Trophoblast cell (in vitro differentiated cells and primary cell): ENCODE results near the gene FASTK.
A peak's percentile ranks its signal among the peaks of the same experiment; 100 is the strongest.

Experiments
- DNase-seq, 2 donors: peaks; one replicate each; pipeline ENCODE4 v3.0.0-alpha.2; 2016
- H2AFZ ChIP-seq: 2 replicates; pipeline ENCODE4 v1.6.1; 2013; ENCODE audit warnings: low read length, moderate library complexity, mild to moderate bottlenecking; ENCODE audit not compliant: insufficient read depth, poor library complexity
- H2AK5ac ChIP-seq: 2 replicates; pipeline ENCODE4 v1.6.1; 2013; ENCODE audit warnings: mild to moderate bottlenecking, low read length
- H2BK120ac ChIP-seq: 2 replicates; pipeline ENCODE4 v1.6.1; 2013; ENCODE audit warnings: low read length, mild to moderate bottlenecking, moderate library complexity; ENCODE audit not compliant: insufficient read depth, poor library complexity
- H2BK12ac ChIP-seq: 2 replicates; pipeline ENCODE4 v1.6.1; 2013; ENCODE audit warnings: mild to moderate bottlenecking, low read length, moderate library complexity
- H2BK5ac ChIP-seq: 2 replicates; pipeline ENCODE4 v1.6.1; 2013; ENCODE audit warnings: low read length, low read depth, moderate library complexity, mild to moderate bottlenecking; ENCODE audit not compliant: poor library complexity
- H3K14ac ChIP-seq: 2 replicates; pipeline ENCODE4 v1.6.1; 2013; ENCODE audit warnings: mild to moderate bottlenecking, low read length
- H3K18ac ChIP-seq: 2 replicates; pipeline ENCODE4 v1.6.1; 2013; ENCODE audit warnings: mild to moderate bottlenecking, low read length
- H3K23ac ChIP-seq: 2 replicates; pipeline ENCODE4 v1.6.1; 2013; ENCODE audit warnings: low read length
- H3K27ac ChIP-seq: 2 replicates; pipeline ENCODE4 v1.5.1; 2013; ENCODE audit warnings: low read depth, mild to moderate bottlenecking, inconsistent platforms, low read length, moderate library complexity
- H3K27me3 ChIP-seq: 2 replicates; pipeline ENCODE4 v1.6.1; 2013; ENCODE audit warnings: inconsistent platforms, mild to moderate bottlenecking, low read length, moderate library complexity; ENCODE audit not compliant: insufficient read depth
- H3K36me3 ChIP-seq, 2 experiments: 1 replicate in 1 of 2; 2 replicates in 1 of 2; pipeline ENCODE4 v1.6.1; 2013; ENCODE audit warnings: low read length in 2 of 2, mild to moderate bottlenecking in 2 of 2, moderate library complexity in 1 of 2; ENCODE audit not compliant: insufficient read depth in 2 of 2, control insufficient read depth in 1 of 2
- H3K4ac ChIP-seq: 2 replicates; pipeline ENCODE4 v1.6.1; 2013; ENCODE audit warnings: low read depth, mild to moderate bottlenecking, low read length, moderate library complexity
- H3K4me1 ChIP-seq, 2 experiments: 1 replicate in 1 of 2; 2 replicates in 1 of 2; pipeline ENCODE4 v1.6.1; 2013; ENCODE audit warnings: low read length in 2 of 2, mild to moderate bottlenecking in 2 of 2, moderate library complexity in 1 of 2; ENCODE audit not compliant: insufficient read depth in 2 of 2, control insufficient read depth in 1 of 2
- H3K4me2 ChIP-seq: 2 replicates; pipeline ENCODE4 v1.6.1; 2013; ENCODE audit warnings: inconsistent platforms, mild to moderate bottlenecking, low read length, moderate library complexity
- H3K4me3 ChIP-seq: 2 replicates; pipeline ENCODE4 v1.5.1; 2013; ENCODE audit warnings: mild to moderate bottlenecking, low read depth, low read length, inconsistent platforms
- H3K79me1 ChIP-seq: one replicate; pipeline ENCODE4 v1.6.1; 2013; ENCODE audit warnings: low read length
- H3K79me2 ChIP-seq: 2 replicates; pipeline ENCODE4 v1.6.1; 2013; ENCODE audit warnings: low read length, mild to moderate bottlenecking; ENCODE audit not compliant: control insufficient read depth, insufficient read depth, poor library complexity
- H3K9ac ChIP-seq: 2 replicates; pipeline ENCODE4 v1.6.1; 2013; ENCODE audit warnings: mild to moderate bottlenecking, low read length
- H3K9me3 ChIP-seq: 2 replicates; pipeline ENCODE4 v1.6.1; 2013; ENCODE audit warnings: low read depth, mild to moderate bottlenecking, control low read depth, inconsistent platforms, low read length; ENCODE audit not compliant: insufficient read depth
- H4K12ac ChIP-seq: 2 replicates; pipeline ENCODE4 v1.6.1; 2013; ENCODE audit warnings: low read depth, mild to moderate bottlenecking, low read length, moderate library complexity
- H4K8ac ChIP-seq: 2 replicates; pipeline ENCODE4 v1.6.1; 2013; ENCODE audit warnings: low read depth, mild to moderate bottlenecking, low read length, moderate library complexity
- H4K91ac ChIP-seq: one replicate; pipeline ENCODE4 v1.6.1; 2013; ENCODE audit warnings: low read depth, mild to moderate bottlenecking, low read length, moderate library complexity
- WGBS: extraction: QIAGEN DNeasy Blood & Tissue Kit; methylation state at CpG from one replicate; pipeline ENCODE4 v1.1.7; 2013; ENCODE audit warnings: missing lambda C conversion rate; ENCODE audit not compliant: insufficient read length, insufficient coverage; ENCODE audit errors: extremely low coverage; 5-methylcytosine and 5-hydroxymethylcytosine counted together

The FASTK gene

GRCh38 chr7:151069841-151070573, 10.6 kb downstream of the FASTK start:
- Histone ChIP-seq H2AFZ (no peak overlapping the region), H3K14ac (no peak overlapping the region), H3K4me3 (no peak overlapping the region), H3K79me2 (no peaks in the 10 kb centered on the region), H2BK12ac (no peak overlapping the region), H3K9me3 (no peaks in the 10 kb centered on the region), H4K91ac (no peak overlapping the region), H3K27me3 (no peaks in the 10 kb centered on the region), H2BK120ac (no peak overlapping the region), H3K4ac (no peak overlapping the region), H3K9ac (no peak overlapping the region), H3K36me3 (peaks cover 84 to 89% of the 10 kb centered on the region in 2 experiments), H3K79me1 (peaks cover 4% of the 10 kb centered on the region), H3K4me2 (no peak overlapping the region), H3K18ac (no peak overlapping the region), H3K4me1 (peaks cover 8 to 15% of the 10 kb centered on the region in 2 experiments), H3K23ac (no peak overlapping the region), H2AK5ac (no peak overlapping the region), H4K12ac (no peak overlapping the region), H4K8ac (peak overlapping the region; percentile 20), H3K27ac (no peak overlapping the region), H2BK5ac (no peak overlapping the region)
- WGBS = no CpG with 5 or more reads among the region's 17 CpGs
- DNase-seq = no peak

GRCh38 chr7:151068069-151068773, 12.4 kb downstream of the FASTK start:
- H3K14ac ChIP-seq = no peak overlapping the region
- peaks cover 10% of the 10 kb centered on the region for H3K79me1 ChIP-seq
- H4K8ac ChIP-seq = no peak overlapping the region
- H3K4me1 ChIP-seq = peaks cover 11 to 18% of the 10 kb centered on the region in 2 experiments
- H2BK5ac ChIP-seq = peak overlapping the region; percentile 16
- H4K91ac ChIP-seq = no peak overlapping the region
- WGBS = no CpG with 5 or more reads among the region's 12 CpGs
- peak overlapping the region; percentile 30 for H3K18ac ChIP-seq
- H4K12ac ChIP-seq = no peak overlapping the region
- no peaks in the 10 kb centered on the region for H3K9me3 ChIP-seq
- H3K27me3 ChIP-seq = no peaks in the 10 kb centered on the region
- H2BK12ac ChIP-seq = no peak overlapping the region
- no peak overlapping the region for H2AFZ ChIP-seq
- H3K4me2 ChIP-seq = peak overlapping the region; percentile 38
- no peaks in the 10 kb centered on the region for H3K79me2 ChIP-seq
- DNase-seq = peak in 1 of 2 donors; percentile 75
- peaks cover 82 to 84% of the 10 kb centered on the region in 2 experiments for H3K36me3 ChIP-seq
- peak overlapping the region; percentile 78 for H3K27ac ChIP-seq
- peak overlapping the region; percentile 41 for H2BK120ac ChIP-seq
- H3K9ac ChIP-seq = no peak overlapping the region
- no peak overlapping the region for H2AK5ac ChIP-seq
- H3K4me3 ChIP-seq = no peak overlapping the region
- H3K4ac ChIP-seq = no peak overlapping the region
- no peak overlapping the region for H3K23ac ChIP-seq

GRCh38 chr7:151066273-151066974, 14.2 kb downstream of the FASTK start:
- Histone ChIP-seq H4K8ac (no peak overlapping the region), H3K23ac (no peak overlapping the region), H3K18ac (peak overlapping the region; percentile 17), H2AK5ac (peak overlapping the region; percentile 15), H3K4me3 (no peak overlapping the region), H3K9ac (no peak overlapping the region), H2AFZ (no peak overlapping the region), H2BK12ac (no peak overlapping the region), H2BK120ac (no peak overlapping the region), H3K79me2 (peaks cover 6% of the 10 kb centered on the region), H4K91ac (no peak overlapping the region), H3K4ac (no peak overlapping the region), H2BK5ac (peak overlapping the region; percentile 16), H3K36me3 (peaks cover 71 to 72% of the 10 kb centered on the region in 2 experiments), H3K14ac (no peak overlapping the region), H3K79me1 (peaks cover 20% of the 10 kb centered on the region), H3K27ac (no peak overlapping the region), H4K12ac (no peak overlapping the region), H3K4me1 (peaks cover 26 to 31% of the 10 kb centered on the region in 2 experiments), H3K27me3 (no peaks in the 10 kb centered on the region), H3K4me2 (no peak overlapping the region), H3K9me3 (no peaks in the 10 kb centered on the region)
- WGBS = no CpG with 5 or more reads among the region's 39 CpGs
- no peak for DNase-seq

- Histone ChIP-seq H3K4me2 (no peak overlapping the region), H3K9me3 (no peaks in the 10 kb centered on the region), H3K18ac (peak overlapping the region; percentile 3), H2AK5ac (no peak overlapping the region), H3K9ac (no peak overlapping the region), H2BK12ac (no peak overlapping the region), H3K4ac (no peak overlapping the region), H3K27me3 (no peaks in the 10 kb centered on the region), H4K8ac (no peak overlapping the region), H3K14ac (no peak overlapping the region), H2BK120ac (no peak overlapping the region), H4K12ac (no peak overlapping the region), H3K36me3 (peaks cover 62% of the 10 kb centered on the region in 2 experiments), H3K79me2 (peaks cover 10% of the 10 kb centered on the region), H4K91ac (no peak overlapping the region), H3K4me1 (peaks cover 35 to 40% of the 10 kb centered on the region in 2 experiments), H3K79me1 (peaks cover 22% of the 10 kb centered on the region), H3K23ac (no peak overlapping the region), H3K4me3 (no peak overlapping the region), H3K27ac (no peak overlapping the region), H2BK5ac (no peak overlapping the region), H2AFZ (no peak overlapping the region)
- no peak for DNase-seq
- no CpG with 5 or more reads among the region's 14 CpGs for WGBS
Measured at GRCh38 chr7:151065516-151065915, 15.1 kb downstream of the FASTK start.
